Muscle of back (tissue), 11 donors: Measurements from ENCODE around the gene MYO1E. TPM values are rescaled to one million over a fixed set of nuclear protein-coding genes. Genes with fewer than 3 reads are reported as not detected.

Source experiments
- DNase-seq, 3 donors: peaks; one replicate each; pipeline versions ENCODE4 v3.0.0 to v3.0.0-alpha.2; 2013
- polyA plus RNA-seq, 10 donors: library from polyadenylated mRNA; unstranded; fragments of 120-200 nt; gene quantifications; one replicate each; pipeline ENCODE4 v1.2.1, GENCODE V29; 2013; ENCODE audit not compliant: insufficient read length in 10 of 10

MYO1E gene
- polyA plus RNA-seq, 10 donors = 30.4 to 45.6 (median 41.7) TPM

DNA sequence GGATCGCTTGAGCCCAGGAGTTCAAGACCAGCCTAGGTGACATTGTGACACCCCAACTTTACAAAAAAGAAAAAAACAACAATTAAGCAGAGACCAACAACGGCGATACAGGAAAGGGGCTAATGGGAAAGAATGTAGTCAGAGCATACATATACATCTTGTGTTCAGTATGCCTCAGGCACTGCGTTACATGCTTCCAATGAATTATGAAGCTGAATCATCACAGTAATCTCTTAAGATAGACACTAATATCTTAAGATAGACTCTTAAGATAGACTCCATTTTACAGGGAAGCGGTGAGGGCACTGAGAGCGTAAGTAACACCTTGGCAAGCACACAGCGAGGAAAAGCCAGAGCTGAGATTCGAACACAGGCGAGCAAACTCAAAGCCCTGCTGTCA, 172.1 kb downstream of the MYO1E start:
- no peak for DNase-seq

DNA sequence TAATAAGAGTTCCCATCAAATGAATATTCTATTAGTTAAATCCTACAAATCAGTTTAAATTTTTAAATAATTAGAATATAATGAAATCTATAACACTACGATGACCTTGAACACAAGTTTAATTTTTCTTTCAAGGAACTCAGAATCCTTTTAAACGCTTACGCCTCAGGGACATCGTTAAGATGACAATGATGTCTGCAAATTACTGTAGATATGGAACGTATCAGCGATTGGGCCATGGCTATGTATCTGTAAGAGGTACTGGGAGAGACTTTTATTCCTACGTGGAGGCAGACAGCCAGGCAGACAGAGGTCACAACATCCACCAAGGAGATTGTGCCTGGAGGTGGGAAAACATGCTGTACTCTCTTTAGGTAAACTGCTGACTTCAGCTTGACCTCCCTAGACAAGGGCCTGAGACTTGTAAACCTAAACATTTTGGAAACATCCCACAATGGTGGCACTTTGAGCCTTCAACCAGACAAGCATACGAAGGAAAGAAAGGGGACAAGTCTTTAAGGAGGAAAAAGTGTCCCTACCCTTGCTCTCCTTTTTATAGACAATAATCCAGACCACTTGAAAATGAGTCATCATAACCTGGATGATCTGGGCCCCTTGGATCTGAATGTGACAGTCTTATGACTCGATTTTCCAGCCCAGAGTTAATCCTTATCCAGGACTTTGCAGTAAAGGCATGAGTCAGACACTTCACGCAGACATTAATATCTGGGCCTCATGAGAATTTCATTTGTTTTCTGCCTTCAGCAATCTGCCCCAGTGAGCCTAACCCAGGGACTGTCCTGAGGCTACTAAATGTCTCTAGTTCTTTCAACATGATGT, 172.8 kb downstream of the MYO1E start:
- DNase-seq = peak in 1 of 3 donors; percentile 38

DNA sequence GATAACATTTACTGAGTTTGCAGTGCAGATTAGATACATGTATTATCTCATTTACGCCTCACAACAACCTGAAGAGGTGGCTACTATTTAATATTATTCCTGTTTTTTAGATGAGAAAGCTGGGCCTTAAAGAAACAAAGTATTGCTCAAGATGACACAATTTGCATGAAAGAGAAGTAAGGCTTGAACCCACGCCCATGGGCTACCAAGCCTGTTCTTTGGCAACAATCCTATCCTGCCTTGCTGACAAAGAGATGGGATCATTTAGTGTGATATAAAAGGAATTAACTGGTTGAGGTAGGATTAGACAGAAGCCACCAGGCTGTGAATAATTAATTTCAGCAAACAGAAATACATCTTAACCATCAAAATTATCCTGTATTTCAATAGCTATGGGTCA, 175.2 kb downstream of the MYO1E start:
- DNase-seq = no peak

DNA sequence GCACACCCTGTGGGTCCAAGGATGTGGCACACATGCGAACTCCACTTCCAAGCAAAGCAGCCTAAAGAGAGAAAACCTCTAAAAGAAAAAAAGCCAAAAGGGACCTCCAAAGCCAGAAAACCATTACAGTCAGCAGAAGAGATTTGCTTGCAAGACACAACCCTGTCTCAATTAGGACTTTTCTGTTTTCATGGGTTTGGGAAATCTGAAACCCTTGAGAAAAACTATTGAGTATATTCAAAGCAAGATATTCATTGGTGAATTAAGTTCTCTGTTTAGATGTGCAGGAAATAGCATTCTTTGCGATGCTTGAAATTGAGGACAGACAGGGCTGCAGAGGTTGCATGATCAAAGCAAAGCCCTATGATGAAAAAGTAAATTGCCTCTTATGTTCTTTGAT, 176.3 kb downstream of the MYO1E start:
- no peak for DNase-seq

DNA sequence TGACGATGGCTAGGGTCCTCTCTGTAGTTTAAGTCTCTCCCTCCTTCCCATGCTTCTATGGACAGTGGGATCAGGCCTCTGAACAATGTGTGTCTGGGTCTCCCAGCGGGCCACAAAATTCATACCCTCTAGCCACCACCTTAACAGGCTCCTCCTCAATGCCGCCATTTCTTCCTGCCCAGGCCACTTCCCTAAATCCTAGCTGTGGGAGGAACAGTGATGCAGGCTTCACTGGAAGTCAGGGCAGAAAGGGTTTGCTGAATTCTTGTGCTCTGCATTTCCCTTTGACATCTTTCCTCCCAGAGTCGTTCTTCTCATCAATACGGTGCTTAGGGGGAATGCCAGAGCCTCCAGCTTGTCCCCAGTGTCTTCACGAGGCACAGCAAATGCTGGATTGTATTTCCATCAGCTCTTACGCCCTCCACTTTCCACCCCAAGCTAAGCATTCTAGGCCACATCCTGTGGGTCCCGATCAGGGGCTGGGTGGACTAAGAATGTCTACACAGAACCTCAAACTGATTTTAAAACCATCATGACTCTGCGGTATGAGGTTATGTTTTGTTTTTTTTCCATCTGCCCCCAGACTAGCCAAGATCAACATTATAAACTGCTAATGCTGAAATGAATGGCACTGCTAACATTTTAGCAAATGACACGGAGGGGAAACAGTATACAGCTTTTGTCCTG, 177.9 kb downstream of the MYO1E start:
- no peak for DNase-seq

DNA sequence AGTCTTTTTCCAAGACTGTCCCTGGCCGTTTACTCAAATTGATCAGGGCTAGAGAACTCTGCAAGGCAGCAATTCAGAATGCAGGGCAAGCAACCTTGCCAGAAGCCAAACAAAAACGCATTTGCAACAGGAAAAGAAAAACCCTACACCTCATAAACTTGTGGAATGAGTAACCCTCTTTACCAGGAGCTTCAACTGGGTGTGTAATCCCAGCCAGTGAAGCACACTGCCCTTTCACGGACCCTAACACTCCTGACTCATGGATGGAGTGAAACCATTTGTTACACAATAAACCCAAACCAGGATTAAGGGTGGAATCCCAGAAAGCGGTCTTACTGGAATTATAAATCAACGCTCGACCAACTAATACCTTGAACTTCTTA, 180.8 kb downstream of the MYO1E start:
- DNase-seq = peak in 1 of 3 donors; percentile 85

DNA sequence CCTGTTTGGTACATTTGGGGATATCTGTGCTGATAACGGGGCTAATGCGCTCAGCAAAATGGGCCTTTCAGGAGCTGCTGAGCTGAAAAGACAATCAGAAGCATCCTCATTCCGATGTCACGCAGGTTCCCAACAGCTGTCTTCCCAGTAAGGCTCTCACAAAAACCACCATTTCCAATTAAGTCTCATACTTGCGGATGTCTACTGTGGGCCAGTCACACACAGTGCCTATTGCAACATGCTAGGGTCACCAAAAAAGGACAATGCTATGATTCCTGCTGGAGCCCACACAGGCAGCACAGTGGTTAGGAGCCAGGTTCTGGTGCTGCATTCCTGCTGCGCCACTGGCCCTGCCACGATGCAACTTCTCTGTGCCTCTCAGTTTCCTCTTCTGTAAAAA, 182.4 kb downstream of the MYO1E start:
- no peak for DNase-seq

DNA sequence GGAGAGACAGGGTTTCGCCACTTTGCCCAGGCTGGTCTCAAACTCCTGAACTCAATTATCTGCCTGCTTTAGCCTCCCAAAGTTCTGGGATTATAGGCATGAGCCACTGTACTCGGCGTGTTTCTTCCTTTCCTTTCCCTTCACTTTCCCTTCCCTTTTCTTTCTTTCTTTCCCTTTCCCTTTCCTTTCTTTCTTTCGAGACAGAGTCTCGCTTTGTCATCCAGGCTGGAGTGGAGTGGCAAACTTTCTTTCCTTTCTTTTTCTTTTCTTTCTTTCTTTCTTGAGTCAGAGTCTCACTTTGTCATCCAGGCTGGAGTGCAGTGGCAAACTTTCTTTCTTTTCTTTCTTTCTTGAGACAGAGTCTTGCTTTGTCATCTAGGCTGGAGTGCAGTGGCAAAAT, 183.4 kb downstream of the MYO1E start:
- DNase-seq = no peak

DNA sequence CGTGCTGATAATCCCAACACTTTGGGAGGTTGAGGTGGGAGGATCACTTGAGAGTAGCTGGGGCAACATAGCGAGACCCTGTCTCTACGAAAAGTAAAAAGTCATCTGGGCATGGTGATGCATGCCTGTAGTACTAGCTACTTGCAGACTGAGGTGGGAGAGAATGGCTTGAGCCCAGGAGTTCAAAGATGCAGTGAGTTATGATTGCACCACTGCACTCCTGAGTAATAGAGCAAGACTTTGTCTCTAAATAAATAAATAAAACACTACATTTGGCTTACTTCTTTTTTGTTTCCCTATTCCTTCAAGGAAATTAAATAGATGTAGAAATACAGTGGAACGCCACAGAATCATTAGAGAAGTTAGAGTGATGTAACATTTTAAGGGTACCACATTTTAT, 186.2 kb downstream of the MYO1E start:
- DNase-seq = no peak

DNA sequence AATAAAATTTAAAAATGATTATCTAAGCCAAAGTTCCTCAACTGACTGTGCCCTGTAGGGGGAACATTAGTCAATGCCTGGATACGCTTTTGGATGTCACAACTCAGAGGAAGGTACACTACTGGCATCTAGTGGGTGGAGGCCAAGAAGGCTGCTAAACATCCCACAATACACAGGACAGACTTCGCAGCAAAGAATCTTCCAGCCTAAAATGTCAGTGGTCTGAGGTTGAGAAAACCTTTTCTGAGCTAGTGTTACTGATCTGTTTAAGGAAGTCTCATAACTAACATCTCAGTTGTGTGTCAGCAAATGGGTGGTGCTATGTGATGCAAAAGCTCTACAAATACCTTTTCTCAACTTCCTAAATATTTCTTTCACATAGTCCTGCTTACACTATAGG, 186.9 kb downstream of the MYO1E start:
- DNase-seq = no peak

DNA sequence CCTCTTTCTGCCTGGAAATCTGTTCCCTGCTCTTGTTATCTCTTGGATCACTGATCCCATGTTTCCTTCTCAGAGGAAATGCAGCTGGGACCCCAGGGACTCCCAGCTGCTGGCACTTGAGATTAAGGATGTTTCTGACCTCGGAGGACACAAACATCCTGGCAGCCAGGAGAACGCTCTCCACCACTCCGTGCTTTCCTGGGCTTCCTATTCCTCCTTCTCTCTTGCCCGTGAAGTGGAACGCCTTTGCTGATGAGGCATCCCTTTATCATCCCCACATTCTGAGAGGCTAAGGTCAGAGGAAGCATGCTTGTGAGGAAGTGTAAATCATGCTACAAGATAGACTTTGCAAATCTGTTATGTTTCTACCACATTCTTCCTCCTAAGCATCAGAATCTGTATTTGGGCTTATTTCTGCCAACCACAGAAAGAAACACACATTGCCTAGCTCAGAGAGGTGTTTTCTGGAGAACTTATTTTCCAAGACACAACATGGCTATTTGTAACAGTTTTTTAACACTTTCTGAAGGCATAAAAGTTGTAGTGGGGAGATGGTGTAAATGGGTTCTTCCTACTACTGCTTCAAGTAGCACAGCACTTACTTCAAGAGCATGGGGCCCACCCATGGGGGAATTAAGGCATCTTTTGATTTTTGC, 191.6 kb downstream of the MYO1E start:
- DNase-seq = no peak

DNA sequence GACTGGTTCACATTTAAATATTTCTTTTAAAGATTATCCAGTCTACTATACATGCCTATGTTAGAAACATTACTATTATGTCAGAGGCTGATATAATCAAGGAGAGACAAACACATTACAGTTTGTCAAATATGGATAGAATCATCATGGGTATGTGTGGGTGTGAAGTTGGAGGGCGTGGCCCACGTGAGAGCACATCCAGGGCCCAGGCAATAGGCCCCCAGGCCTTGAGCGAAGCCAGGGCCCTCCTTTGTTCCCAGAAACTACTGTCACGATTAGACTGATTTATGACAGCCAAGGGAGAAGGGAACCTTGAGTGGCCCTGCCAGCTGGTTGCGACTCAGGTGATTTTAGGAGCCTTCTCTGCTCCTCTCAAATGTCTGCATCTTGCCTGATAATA, 193.0 kb downstream of the MYO1E start:
- no peak for DNase-seq

DNA sequence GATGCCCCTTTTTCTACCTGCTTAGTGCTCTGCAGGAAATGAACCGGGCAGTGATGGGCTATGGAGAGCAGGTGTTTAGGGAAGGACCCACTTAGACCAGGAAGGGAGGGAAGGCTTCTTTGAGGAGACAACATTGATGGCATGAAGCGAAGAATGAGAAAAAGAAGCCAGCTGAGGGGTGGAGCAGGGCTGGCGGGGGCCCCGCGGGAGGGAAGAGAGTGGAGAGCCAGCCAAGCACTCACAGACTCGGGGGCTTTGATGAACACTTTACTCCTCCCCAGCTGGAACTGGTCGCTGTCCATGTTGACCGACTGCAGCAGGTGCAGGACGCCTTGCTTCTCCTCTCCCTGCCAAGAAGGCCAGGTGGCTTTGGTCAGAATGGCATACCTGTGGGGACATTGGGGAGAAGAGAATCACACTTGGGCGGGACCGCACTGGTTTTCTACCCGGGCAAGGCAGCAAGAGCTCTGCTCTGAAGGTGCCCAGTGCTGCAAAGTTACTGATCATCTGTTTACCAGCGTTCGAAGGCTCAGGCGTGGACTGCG, 194.4 kb downstream of the MYO1E start:
- peak; percentile 53 to 66 (median 59) for DNase-seq

DNA sequence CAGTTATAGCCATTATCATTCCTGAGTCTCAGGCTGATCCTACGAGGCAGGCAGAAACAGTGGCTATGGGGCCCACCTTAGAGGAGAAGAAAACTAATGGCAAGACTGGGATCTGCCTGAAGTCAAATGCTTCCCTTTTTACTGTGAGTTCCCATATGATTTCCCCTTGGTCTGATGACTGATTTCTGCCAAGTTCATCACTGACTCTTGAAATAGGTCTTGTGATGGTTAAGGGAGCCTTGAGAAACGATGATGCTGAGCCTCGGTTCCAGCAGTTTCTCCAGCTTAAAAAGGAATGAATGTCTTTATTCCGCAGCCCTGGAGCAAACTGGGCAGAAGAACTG, 195.4 kb downstream of the MYO1E start:
- no peak for DNase-seq

DNA sequence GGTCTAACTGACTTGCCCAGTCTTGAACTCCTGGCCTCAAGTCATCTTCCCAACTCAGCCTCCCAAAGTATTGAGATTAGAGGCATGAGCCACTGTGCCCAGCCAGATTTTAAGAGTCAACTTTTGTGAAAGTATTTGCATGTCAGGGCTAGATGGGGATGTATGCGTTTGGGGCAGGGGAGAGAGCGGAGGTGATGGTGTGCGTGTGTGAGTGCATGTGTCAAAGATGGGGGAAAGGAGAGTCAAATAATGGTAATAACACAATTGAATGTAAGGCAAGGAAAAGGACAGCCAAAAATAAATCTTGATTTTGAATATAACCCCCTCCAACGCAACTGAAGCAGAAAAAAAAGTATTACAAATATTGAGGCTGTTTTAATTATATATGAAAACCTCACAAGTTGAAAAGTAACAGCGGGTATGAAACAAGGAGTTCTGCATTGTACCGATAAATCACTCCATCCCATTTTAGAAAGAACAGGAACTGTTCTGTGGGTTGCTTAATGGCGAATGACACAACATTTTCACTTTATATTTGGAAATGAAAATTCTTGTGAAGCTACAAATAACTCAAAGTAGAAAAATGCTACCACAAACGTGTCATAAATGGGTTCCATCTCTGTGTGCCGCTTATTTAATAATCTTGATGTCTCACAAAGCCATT, 195.9 kb downstream of the MYO1E start:
- DNase-seq = no peak

DNA sequence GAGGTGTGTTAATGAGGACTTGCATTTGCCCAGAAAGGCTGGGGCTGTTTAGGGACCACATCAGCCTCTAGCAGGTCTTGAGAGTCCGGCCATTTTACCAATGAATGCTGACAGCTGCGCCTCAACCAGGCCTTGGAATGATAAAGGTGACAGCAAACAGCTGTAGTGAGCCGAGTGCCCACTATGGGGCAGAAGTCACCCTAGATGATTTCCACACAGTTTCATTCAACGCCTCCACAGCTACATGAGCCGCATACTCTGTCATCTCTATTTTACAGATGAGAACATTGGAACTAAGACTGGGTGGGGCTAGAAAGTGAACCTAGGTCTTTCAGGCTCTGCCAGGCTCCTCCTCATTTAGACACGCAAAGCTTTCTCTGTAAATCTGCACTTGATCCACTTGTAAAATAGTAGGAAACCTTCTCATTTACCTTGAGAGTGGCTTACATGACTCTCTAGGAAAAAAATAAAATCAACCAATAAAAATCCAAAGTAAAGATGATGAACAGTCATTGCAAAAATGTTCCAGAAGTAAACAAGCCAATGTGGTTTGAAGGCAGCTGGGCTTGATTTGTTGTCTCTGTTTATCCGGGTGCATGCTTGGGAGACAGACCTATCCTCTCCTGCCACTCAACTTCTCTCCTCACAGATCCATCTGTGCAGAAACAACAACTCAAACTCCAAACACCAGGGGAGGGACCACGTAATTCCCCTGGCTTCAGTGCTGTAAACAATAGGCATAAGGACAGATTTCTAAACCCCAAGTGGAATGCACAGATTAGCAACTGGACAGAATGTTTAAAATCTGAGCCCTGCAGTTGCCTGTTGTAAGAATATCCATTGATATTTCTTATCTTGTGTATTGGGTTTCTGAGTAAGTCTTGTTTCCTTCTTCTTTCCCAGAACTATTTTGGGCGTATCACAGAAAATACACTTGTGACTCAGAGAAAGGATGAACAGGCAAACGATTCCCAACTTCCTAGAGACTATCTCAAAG, 197.5 kb downstream of the MYO1E start:
- DNase-seq = peak in 1 of 3 donors; percentile 65

DNA sequence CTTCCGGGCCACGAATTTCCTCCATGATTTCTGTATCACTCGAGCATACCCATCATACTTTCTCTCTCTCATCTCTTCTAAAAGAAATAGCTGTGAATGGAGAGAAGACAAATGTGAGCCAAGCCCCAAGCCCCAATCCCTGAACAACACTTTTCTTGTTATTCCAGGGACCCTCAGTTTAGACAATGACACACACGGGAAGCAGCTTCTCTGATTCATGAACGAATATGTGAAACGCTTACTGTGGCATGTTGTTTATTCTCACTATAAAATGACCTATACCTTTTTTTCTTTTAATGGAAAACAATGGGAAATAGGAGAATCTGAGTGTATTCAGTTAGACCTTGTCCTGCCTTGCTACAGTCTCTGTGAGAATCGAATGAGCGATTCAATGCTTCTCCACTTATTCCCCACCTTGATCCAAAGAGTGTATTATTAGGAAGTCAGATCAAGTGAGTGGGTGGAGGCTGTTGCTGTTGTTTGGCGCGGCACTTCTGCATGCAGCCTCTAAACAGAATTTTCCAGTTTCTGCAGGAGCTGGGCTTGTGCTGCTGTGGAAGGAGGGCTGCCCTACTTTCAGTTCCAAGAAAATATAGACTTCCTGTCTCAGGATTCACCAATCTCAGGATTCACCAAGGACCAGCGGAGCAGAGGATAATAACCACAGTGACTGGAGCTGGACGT, 198.4 kb downstream of the MYO1E start:
- DNase-seq = no peak

DNA sequence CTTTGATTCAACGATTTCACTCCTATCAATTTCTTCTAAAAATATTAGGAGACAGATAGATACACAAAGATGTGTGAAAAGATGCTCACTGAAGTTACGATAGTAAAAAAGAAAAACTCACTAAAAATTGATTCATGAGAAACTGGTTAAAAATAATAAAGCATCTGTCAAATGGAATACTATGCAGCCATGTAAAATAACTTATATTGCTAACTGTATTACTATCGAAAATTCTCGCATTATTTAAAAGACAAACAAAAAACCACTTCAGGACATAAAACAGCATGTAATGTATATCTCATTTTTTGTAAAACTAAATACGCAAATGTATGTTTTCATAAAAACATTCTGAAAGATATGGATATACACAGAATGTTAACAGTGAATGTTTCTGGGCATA, 199.5 kb downstream of the MYO1E start:
- no peak for DNase-seq

DNA sequence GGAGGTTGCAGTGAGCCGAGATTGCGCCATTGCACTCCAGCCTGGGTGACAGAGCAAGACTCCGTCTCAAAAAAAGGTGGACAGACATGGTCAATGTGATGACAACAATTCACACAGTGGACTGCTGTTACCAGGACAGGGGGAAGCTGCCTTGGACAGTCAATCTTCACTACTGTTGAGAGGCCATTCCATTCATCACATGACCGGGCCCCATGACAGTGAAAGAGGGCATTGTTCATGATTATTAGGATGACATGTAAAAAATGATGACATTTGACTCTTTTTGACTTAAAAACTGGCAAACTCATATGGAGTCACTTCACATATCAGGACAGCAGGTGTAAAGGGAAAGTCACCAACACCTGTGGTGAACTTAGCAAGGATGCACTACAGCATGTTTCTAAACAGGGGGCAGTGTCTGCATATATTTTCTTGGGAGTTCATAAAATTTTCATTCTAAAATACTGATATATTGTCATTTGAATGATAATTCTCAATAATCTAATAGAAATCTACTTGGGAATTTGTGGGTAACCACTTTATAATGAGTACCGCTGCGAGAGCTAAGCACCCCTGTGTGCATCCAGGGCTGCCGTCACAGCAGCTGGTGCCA, 200.3 kb downstream of the MYO1E start:
- no peak for DNase-seq

DNA sequence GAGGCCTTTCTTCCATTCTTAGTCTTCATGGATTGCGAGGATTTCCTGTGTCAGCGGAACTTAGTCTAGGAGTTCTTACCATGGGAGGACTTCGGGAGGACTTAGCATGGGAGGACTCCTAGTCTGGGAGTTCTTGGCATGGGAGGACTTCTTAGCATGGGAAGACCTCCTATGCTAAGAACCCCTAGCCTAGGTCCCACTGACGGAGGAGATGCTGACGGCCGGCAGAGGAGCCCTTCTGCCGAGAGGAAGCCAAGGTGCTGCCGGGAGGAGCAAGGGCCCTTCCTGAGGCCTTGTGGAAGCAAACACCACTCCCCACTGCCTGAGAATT, 201.6 kb downstream of the MYO1E start:
- no peak for DNase-seq
